PC-9 (cell line): ENCODE measurements around the gene TMEM151B. TPM values are rescaled to one million over a fixed set of nuclear protein-coding genes. Genes with fewer than 3 reads are reported as not detected.

Source experiments
- BruUV-seq: library from RNA; stranded (reverse); fragments of 400-500 nt; replicated peaks from 2 replicates; lab custom pipeline; 2021; lab: Mats Ljungman, UMichigan
- CTCF ChIA-PET: fragments of 300-600 bp; sonication (Branson Sonifier 250); formaldehyde crosslinking; loops from one replicate; lab custom pipeline; 2022; ENCODE audit warnings: antibody characterized with exemption; lab: Charles Lee
- POLR2A ChIA-PET: fragments of 300-600 bp; sonication (Branson Sonifier 250); formaldehyde crosslinking; loops from one replicate; lab custom pipeline; 2022; ENCODE audit warnings: antibody characterized with exemption; ENCODE audit not compliant: unreplicated experiment; lab: Charles Lee
- DNase-seq, 2 experiments: peaks; one replicate each; pipeline versions ENCODE4 v3.0.0 to v3.0.0-alpha.2; 2015 to 2022; ENCODE audit warnings: mixed read lengths in 1 of 2
- H2AFZ ChIP-seq: fragments of 200-600 bp; sonication (generic); 2 replicates; pipeline ENCODE4 v1.8.1; 2017; ENCODE audit warnings: antibody characterized with exemption
- H3F3A ChIP-seq: fragments of 200-600 bp; sonication (generic); 2 replicates; pipeline ENCODE4 v1.8.1; 2017; ENCODE audit warnings: antibody characterized with exemption, mild to moderate bottlenecking, low read depth; ENCODE audit not compliant: insufficient read depth
- H3K27ac ChIP-seq: fragments of 200-600 bp; sonication (generic); 2 replicates; pipeline ENCODE4 v1.6.1; 2016; ENCODE audit warnings: mixed run types
- H3K27me3 ChIP-seq: fragments of 200-600 bp; sonication (generic); 2 replicates; pipeline ENCODE4 v1.6.1; 2016; ENCODE audit warnings: low read depth, mixed run types; ENCODE audit not compliant: insufficient read depth
- H3K36me3 ChIP-seq: fragments of 200-600 bp; sonication (generic); 2 replicates; pipeline ENCODE4 v1.6.1; 2016; ENCODE audit warnings: low read depth, mixed run types
- H3K4me1 ChIP-seq: fragments of 200-600 bp; sonication (generic); replicated peaks from 2 replicates; pipeline ENCODE4 v1.6.1; 2016; ENCODE audit warnings: mixed run types; ENCODE audit not compliant: insufficient read depth
- H3K4me2 ChIP-seq: fragments of 200-600 bp; sonication (generic); 2 replicates; pipeline ENCODE4 v1.6.1; 2017; ENCODE audit warnings: mixed run types
- H3K4me3 ChIP-seq: fragments of 200-600 bp; sonication (generic); 2 replicates; pipeline ENCODE4 v1.6.1; 2016; ENCODE audit warnings: mixed run types
- H3K79me2 ChIP-seq: fragments of 200-600 bp; sonication (generic); 2 replicates; pipeline ENCODE4 v1.6.1; 2017; ENCODE audit warnings: low read depth, mixed run types
- H3K9me2 ChIP-seq: fragments of 200-600 bp; sonication (generic); 2 replicates; pipeline ENCODE4 v1.8.1; 2017; ENCODE audit warnings: mild to moderate bottlenecking; ENCODE audit not compliant: insufficient read depth
- H3K9me3 ChIP-seq: fragments of 200-600 bp; sonication (generic); 2 replicates; pipeline ENCODE4 v1.8.1; 2016; ENCODE audit warnings: low read depth; ENCODE audit not compliant: insufficient read depth
- H4K20me1 ChIP-seq: fragments of 200-600 bp; sonication (generic); 2 replicates; pipeline ENCODE4 v1.8.1; 2017; ENCODE audit not compliant: insufficient read depth
- CTCF ChIP-seq: fragments of 200-600 bp; sonication (generic); conservative IDR thresholded peaks from 2 replicates; pipeline ENCODE4 v1.6.1; 2017; ENCODE audit warnings: mixed run types, antibody characterized with exemption, mild to moderate bottlenecking, moderate library complexity
- EZH2 ChIP-seq: fragments of 200-600 bp; sonication (generic); IDR thresholded peaks from 2 replicates; pipeline ENCODE4 v1.8.0; 2017; ENCODE audit warnings: antibody characterized with exemption, low read depth
- intact Hi-C: fragments of 100-400 bp; cut with micrococcal nuclease; formaldehyde crosslinking; loops from one replicate; pipeline ENCODE4 v1.10.0; 2022; ENCODE audit not compliant: unreplicated experiment
- total RNA-seq: library from RNA; stranded (reverse); gene quantifications from 2 replicates; pipeline ENCODE4 v1.2.3, GENCODE V29; 2021

Gene TMEM151B
- total RNA-seq, 1 experiment from 2014 or later, result not detected

GRCh38 chr6:44264154-44265006, 5.9 kb upstream of the TMEM151B start:
- Histone ChIP-seq H3K4me2 (peak overlapping the region; percentile 100), H3F3A (peaks cover 11% of the 10 kb centered on the region; the same call in 1 of the 2 replicates), H3K4me3 (peak overlapping the region; percentile 89), H3K9me3 (no peaks in the 10 kb centered on the region), H4K20me1 (no peaks in the 10 kb centered on the region; the same call in 1 of the 2 replicates), H3K4me1 (peaks cover 21% of the 10 kb centered on the region), H3K27me3 (no peaks in the 10 kb centered on the region; the same call in 1 of the 2 replicates), H2AFZ (peak overlapping the region; percentile 91), H3K9me2 (no peaks in the 10 kb centered on the region), H3K36me3 (no peaks in the 10 kb centered on the region), H3K79me2 (peaks cover 26% of the 10 kb centered on the region), H3K27ac (no peak overlapping the region)
- no peak for TF ChIP-seq EZH2
- no peak for TF ChIP-seq CTCF
- ChIA-PET POLR2A (interaction anchor here (0.6 to 0.9 kb wide), 4 partner anchors 9 to 48 kb away, joined by 3 to 11 read pairs (median 4); no protein-coding TSS in a partner anchor), CTCF (interaction anchor here (0.7 kb wide), 1 partner anchor 1382 kb away, joined by 3 read pairs; no protein-coding TSS in a partner anchor)
- intact Hi-C loops, result loop anchor here (1.0 to 5.0 kb wide), 3 partner anchors 123 to 193 kb away; partner anchors contain the start of gene CDC5L
- DNase-seq, result no peak
- no TSS peak for BruUV-seq

GRCh38 chr6:44265007-44265721, 5.1 kb upstream of the TMEM151B start, which contains the start of gene NFKBIE:
Gene NFKBIE, minus strand, starts transcription at chr6:44265551. Its CDS starts 205 bp downstream, at chr6:44265346.
- Histone ChIP-seq H3K4me3 (peak within 1 kb of the TSS; percentile 89), H3K4me1 (peaks cover 21% of the 10 kb centered on the region), H3K27me3 (no peaks in the 10 kb centered on the region; the same call in 1 of the 2 replicates), H3K79me2 (peaks cover 26% of the 10 kb centered on the region), H3K27ac (no peak within 1 kb of the TSS), H3F3A (peaks cover 18% of the 10 kb centered on the region; the same call in 1 of the 2 replicates), H3K9me3 (no peaks in the 10 kb centered on the region), H3K9me2 (no peaks in the 10 kb centered on the region), H4K20me1 (no peaks in the 10 kb centered on the region; the same call in 1 of the 2 replicates), H2AFZ (peak within 1 kb of the TSS; percentile 91), H3K4me2 (peak within 1 kb of the TSS; percentile 100), H3K36me3 (no peaks in the 10 kb centered on the region)
- DNase-seq, result peak; percentile 63 to 90
- intact Hi-C loops, result loop anchor here (1.0 to 5.0 kb wide), 3 partner anchors 122 to 192 kb away; partner anchors contain the start of gene CDC5L
- TF ChIP-seq CTCF (peak; percentile 39; the same call in 1 of the 2 replicates), EZH2 (no peak)
- ChIA-PET CTCF (interaction anchor here (0.7 kb wide), 1 partner anchor 1383 kb away, joined by 3 read pairs; no protein-coding TSS in a partner anchor), POLR2A (interaction anchor here (0.6 to 0.9 kb wide), 3 partner anchors 10 to 36 kb away, joined by 3 to 11 read pairs (median 4); no protein-coding TSS in a partner anchor)
- BruUV-seq, result TSS peak; percentile 61
